ENCODE measurements around the gene ARHGEF25.
"Not testable (repeated sequence)": the region's sequence is repeated elsewhere in the genome, so short reads cannot be mapped to it uniquely, and the experiment has no call there.

ARHGEF25 gene

GRCh38 chr12:57607958-57608663, 3.1 kb upstream of the ARHGEF25 start:
- in situ Hi-C loops (cut with HindIII; ENCODE audit: low sequenced_read_pairs): no loop called here

- in situ Hi-C loops (cut with HindIII; ENCODE audit: low sequenced_read_pairs): no loop called here
These were observed 2.0 kb upstream of the ARHGEF25 start for GRCh38 chr12:57609101-57609780.

GRCh38 chr12:57609781-57610553, 1.3 kb upstream of the ARHGEF25 start:
- in situ Hi-C loops (cut with HindIII; ENCODE audit: low sequenced_read_pairs): no loop called here

GRCh38 chr12:57610554-57611107, 604 bp upstream of the ARHGEF25 start:
- in situ Hi-C loops (cut with HindIII; ENCODE audit: low sequenced_read_pairs): no loop called here

- in situ Hi-C loops (cut with HindIII; ENCODE audit: low sequenced_read_pairs): no loop called here
These were observed 834 bp downstream of the ARHGEF25 start for GRCh38 chr12:57611827-57612710.

- in situ Hi-C loops (cut with HindIII; ENCODE audit: low sequenced_read_pairs): no loop called here
These were observed 1.6 kb downstream of the ARHGEF25 start for GRCh38 chr12:57612711-57613426.

- in situ Hi-C loops (cut with HindIII; ENCODE audit: low sequenced_read_pairs): no loop called here
These were observed 2.3 kb downstream of the ARHGEF25 start for GRCh38 chr12:57613427-57614109.

- in situ Hi-C loops (cut with HindIII; ENCODE audit: low sequenced_read_pairs): no loop called here
These were observed 3.1 kb downstream of the ARHGEF25 start for GRCh38 chr12:57614178-57614947.

GRCh38 chr12:57614948-57615500, 3.8 kb downstream of the ARHGEF25 start:
- in situ Hi-C loops (cut with HindIII; ENCODE audit: low sequenced_read_pairs): no loop called here

- in situ Hi-C loops (cut with HindIII; ENCODE audit: low sequenced_read_pairs): no loop called here
These were observed 4.4 kb downstream of the ARHGEF25 start for GRCh38 chr12:57615637-57616036.

- in situ Hi-C loops (cut with HindIII; ENCODE audit: low sequenced_read_pairs): no loop called here
These were observed 5.3 kb downstream of the ARHGEF25 start for GRCh38 chr12:57616383-57617101.

- in situ Hi-C loops (cut with HindIII; ENCODE audit: low sequenced_read_pairs): no loop called here
These were observed 6.7 kb downstream of the ARHGEF25 start for GRCh38 chr12:57617942-57618341.

GRCh38 chr12:57618431-57618830, 7.2 kb downstream of the ARHGEF25 start:
- in situ Hi-C loops (cut with HindIII; ENCODE audit: low sequenced_read_pairs): not testable (repeated sequence)

GRCh38 chr12:57618966-57619433, 7.8 kb downstream of the ARHGEF25 start:
- in situ Hi-C loops (cut with HindIII; ENCODE audit: low sequenced_read_pairs): no loop called here

- in situ Hi-C loops (cut with HindIII; ENCODE audit: low sequenced_read_pairs): no loop called here
These were observed 8.4 kb downstream of the ARHGEF25 start for GRCh38 chr12:57619434-57620244.

- in situ Hi-C loops (cut with HindIII; ENCODE audit: low sequenced_read_pairs): no loop called here
These were observed 9.2 kb downstream of the ARHGEF25 start for GRCh38 chr12:57620245-57620935.
